GM21423 (cell line): ENCODE data around the gene CACNA1H.
"Not testable (repeated sequence)": the region's sequence is repeated elsewhere in the genome, so short reads cannot be mapped to it uniquely, and the experiment has no call there.

Experiments used
- ATAC-seq: cut with Tn5 transposase; IDR thresholded peaks from one replicate; pipeline ENCODE4 v1.9.1; 2021; ENCODE audit warnings: mild to moderate bottlenecking, moderate library complexity; ENCODE audit not compliant: unreplicated experiment

The CACNA1H gene

DNA sequence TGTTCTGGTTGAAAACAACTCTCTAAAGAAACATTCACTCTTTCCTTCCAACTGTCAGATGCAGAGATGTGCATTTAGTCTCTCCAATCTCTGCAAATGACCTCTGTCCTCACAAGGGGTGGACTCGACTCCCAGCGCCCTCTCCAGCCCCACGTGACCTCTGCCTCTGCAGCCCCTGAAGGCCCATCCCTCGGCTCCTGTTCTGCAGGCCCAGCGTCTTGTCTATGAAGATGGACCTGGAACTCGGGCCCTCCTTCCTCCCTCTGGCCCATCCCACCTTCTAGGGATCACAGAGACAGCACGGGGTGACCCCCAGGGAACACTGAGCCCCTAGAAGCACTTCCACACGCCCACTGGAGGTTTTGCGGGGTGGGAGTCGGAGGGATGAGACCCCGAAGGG lies 90.5 kb downstream of the CACNA1H start:
- ATAC-seq = not testable (repeated sequence)

DNA sequence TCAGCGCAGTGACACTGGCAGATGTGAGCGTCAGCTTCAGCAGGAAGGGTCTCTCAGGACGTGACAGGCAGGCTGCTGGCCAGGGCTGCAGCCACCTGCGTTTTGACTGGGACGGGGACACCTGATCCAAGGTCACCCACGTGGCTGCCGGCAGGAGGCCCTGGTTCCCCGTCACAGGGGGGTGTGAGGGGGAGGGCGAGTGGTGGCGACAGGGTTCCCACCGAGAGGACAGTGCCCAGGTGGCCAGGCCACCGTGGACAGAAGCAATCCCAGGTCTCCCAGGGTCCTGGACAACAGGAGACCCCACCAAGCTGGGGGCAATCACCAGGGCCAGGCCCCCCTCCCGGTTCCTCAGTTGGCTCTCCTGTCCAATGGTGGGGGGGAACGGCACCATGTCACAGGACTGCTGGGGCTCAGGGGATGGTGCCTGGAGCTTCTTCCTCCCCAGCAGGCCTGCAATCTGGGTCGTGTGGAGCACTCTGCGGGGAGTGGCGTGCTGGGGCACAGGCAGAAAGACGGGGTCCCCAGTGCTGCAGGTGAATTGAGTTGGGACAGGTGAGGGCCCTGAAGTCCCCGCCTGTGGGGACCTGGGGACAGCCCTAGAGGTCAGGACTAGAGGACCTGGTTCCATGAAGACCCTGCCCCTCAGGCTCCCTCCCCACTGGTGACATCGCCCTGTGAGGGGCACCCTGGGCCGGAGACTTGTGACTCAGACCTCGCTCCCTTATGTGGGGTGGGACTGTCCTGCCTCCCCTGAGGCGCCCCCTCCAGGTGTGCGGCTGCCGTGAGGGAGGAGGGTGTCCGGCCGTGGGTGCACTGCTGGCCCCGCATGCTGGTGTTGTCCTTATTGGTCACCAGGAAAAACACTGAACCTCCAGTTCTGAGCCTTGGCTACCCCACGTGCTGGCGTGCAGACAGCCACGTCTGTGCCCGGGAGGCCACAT lies 91.3 kb downstream of the CACNA1H start:
- ATAC-seq = not testable (repeated sequence)

DNA sequence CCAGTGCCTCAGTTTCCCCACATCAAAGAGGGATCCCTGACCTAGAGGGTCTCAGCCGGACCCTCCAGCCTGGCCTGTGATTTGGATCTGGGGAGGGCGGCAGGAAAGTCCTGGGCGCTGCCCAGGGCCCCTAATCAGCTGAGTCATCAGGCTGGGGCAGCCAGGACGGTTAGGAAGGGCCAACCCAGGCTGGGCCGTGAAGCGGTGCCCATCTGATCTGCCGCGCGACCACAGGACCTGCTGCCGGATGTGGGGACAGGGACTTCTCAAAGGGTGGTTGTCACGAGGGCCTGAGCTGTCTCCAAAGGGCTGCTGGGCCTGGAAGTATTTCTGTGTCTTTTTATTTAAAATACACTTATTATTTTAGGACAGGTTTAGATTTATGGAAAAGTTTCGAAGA lies 92.0 kb downstream of the CACNA1H start:
- no peak for ATAC-seq

DNA sequence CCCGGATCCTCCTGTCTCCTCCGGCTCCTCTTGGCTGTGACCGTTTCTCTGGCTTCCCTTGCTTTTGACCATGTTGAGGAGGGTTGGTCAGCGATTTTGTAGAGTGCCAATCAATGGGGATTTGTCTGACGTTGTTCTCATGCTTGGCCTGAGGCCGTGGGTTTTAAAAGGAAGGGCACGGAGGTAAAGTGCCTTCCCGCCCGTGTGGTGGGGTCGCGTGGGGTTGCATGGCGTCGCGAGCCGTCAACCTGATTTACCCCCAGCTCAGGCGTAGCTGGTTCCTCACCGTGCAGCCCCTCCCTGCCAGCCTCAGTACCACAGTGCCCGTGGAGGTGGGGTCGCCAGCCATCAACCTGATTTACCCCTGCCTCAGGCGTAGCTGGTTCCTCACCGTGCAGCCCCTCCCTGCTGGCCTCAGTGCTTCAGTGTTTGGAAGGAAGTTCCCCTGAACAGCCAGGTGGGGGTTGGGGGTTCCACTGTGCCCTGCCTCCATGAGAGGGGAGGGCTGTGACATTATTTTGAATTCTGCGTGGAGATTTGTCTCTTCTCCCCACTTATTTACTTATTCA lies 92.6 kb downstream of the CACNA1H start:
- ATAC-seq = no peak

DNA sequence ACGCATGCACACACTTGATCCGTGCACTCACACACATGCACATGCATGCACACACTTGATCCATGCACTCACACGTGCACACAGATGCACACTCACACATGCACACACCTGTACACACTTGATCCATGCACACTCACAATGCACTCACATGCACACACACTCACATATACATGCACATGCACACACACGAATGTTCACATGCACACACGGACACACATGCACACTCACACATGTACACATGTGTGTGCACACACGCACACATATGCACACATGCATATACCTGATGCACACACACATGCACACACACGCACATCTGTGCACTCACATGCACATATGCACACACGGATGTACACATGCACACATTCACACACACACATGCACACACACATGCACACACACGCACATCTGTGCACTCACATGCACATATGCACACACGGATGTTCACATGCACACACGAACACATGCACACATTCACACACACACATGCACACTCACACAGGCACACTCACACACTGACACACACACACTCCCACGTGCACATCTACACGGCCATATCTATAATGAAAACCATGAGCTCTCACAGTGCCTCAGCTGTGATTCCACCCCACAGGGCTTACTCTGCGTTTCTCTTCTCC lies 95.1 kb downstream of the CACNA1H start:
- not testable (repeated sequence) for ATAC-seq

DNA sequence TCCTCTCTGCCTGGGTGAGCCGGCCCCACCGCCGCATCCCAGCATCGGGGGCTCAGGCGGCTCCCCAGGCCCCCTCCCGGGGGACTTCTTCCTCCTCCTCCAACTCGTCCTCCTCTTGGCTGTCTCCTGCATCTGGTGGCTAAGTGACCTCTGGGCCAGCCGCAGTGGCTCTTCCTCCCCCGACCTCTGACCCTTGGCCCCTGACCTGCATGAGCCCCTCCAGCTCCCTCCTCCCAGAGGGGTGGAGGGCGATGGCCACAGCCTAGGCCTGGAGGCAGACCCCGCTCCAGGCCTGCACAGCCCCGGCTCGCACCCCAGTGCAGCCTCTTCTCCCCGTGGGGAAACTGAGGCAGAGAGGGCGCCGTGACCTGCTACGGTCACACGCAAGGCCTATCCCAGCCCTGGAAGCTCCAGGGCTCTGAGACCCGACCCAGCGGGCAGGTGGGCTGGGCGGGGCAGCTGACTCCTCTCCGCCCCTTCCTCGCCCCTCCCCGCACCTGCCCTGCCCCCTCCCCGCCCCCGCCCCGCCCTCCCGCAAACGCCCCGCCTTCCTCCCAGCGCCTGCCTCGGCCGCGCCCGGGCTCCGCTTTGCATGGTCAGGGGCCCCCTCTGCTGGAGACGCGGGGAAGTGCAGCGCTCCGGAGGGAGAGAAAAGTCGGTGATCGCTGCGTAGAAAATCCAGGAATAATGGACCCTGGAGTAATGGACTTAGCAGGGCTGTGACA lies 96.3 kb downstream of the CACNA1H start:
- ATAC-seq = not testable (repeated sequence)

DNA sequence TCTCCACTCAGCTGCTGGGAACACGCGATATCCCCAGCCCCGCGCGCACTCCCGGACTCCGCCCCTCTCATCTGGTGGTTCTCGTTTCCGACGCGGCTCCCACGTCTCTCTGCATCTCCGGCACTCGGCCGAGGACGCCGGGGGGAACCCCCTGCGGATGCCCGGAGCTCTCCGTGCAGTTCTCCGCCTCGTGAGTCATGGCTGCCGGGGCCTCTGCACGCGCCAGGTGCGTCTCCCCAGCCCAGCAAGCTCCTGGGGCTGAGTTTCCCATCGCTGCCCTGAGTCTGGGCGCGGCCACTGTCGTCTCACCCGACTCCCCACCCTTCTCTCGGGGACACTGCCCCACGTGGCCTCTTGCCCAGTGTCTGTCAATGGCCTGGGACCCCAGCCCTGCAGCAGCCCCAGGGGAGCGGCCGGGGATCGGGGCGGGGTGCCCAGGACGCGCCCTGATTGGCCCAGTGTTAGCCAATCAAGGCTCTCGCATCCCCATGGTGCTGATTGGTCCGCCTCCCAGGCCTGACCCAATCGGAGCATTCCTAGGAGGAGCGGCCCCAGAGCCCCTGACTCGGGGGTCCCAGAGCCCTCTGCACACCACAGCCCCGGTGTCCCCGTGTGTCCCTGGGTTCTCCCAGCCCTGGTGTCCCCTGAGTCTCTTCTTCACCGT lies 100.9 kb downstream of the CACNA1H start:
- ATAC-seq = not testable (repeated sequence)

DNA sequence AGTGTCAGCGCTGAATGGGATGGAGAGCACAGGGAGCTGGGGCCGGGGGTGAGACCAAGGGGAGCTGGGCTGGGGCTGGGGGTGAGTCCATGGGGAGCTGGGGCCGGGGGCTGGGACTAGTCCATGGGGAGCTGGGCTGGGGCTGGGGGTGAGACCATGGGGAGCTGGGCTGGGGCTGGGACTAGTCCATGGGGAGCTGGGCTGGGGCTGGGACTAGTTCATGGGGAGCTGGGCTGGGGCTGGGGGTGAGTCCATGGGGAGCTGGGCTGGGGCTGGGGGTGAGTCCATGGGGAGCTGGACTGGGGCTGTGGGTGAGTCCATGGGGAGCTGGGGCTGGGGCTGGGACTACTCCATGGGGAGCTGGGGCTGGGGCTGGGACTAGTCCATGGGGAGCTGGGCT lies 101.9 kb downstream of the CACNA1H start:
- ATAC-seq = not testable (repeated sequence)

DNA sequence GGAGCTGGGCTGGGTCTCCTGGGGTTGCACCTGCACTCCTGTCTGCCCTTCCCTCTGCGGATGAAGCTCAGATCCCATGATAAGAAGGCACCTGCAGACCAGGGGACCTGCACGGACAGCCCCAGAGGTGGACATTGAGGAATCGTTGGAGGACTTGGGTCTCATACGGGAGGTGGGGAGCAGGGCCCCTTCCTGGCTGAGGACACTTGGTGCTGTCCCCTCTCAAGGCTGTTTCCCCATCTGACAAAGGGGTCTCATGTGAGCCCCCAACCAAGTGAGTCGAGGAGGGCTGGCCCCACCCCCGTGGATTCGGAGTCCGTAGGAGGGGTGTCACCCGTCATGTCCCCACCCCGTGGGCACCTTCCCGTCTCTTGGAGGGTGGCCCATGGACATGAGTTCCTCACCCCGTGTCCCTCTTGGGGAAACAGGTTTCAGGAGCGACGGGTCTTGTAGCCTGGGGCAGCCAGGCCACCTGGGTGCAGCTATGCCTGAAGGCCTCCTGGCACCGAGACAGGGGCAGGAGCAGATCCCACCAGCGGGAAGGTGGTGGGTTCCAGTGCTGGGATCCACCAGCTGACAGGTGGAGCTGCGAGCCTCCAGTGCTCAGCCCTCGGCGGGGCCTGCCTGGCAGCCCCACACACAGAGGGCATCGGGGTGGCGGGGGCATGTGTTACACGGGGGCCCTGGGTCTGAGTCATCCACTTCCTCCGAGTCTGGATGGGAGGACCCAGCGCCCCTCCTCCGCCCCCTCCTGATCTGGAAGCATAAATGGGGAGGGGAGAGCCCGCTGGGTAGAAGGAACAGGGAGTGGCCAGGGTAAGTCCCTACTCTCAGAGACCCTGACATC lies 102.6 kb downstream of the CACNA1H start, which contains the start of gene TPSD1:
TPSD1 (plus strand) TSS at position 794 of the 847 bp plus-strand sequence. CDS start 212 bp downstream, outside the sequence.
- not testable (repeated sequence) for ATAC-seq

DNA sequence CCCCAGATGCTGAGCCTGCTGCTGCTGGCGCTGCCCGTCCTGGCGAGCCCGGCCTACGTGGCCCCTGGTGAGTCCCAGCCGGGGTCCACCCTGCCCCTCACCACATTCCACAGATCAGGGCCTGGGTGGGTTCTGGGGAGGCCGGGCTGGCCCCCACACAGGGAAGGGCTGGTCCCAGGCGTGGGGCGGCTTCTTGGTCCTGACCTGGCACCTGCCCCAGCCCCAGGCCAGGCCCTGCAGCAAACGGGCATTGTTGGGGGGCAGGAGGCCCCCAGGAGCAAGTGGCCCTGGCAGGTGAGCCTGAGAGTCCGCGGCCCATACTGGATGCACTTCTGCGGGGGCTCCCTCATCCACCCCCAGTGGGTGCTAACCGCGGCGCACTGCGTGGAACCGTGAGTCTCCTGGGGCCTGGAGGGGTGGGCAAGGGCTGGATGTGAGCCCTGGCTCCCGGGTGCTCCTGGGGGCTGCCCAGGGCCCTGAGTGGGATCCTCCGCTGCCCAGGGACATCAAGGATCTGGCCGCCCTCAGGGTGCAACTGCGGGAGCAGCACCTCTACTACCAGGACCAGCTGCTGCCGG lies 103.5 kb downstream of the CACNA1H start:
- not testable (repeated sequence) for ATAC-seq

DNA sequence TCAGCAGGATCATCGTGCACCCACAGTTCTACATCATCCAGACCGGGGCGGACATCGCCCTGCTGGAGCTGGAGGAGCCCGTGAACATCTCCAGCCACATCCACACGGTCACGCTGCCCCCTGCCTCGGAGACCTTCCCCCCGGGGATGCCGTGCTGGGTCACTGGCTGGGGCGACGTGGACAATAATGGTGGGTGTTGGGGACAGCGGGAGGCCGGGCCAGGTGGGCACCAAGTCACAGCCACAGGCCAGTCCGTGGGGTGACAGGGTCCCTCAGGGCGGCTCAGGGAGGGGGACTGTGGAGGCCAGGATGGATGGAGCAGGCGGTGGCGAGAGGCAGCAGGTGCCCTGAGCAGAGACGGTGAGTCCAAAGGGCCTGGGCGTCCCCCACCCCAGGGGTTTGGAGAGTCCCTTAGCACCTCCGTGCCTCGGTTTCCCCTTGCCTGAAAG lies 104.0 kb downstream of the CACNA1H start:
- ATAC-seq = no peak

DNA sequence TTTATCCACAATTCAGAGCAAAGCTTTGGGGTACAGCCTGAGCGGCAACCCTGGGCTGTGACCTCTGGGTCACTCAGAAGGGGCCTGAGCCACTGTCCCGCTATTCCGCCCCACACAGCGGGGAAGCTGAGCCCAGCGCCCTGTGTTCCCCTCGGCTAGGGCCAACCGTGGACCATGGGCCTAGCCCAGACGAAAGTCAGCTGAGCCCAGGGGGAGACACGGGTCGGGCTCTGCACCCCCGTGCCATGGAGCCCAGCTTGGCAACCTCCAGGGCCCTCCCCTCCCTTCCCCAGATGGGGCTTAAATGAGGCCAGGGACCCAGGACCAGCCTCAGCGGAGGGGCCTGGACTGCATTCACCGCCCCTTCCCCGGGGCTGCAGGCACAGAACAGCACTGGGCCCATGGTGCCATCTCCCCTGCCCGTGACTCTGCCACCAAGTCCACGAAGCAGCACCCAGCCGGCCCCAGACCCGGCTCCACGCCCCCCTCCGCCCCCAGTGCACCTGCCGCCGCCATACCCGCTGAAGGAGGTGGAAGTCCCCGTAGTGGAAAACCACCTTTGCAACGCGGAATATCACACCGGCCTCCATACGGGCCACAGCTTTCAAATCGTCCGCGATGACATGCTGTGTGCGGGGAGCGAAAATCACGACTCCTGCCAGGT lies 104.8 kb downstream of the CACNA1H start:
- ATAC-seq = no peak

DNA sequence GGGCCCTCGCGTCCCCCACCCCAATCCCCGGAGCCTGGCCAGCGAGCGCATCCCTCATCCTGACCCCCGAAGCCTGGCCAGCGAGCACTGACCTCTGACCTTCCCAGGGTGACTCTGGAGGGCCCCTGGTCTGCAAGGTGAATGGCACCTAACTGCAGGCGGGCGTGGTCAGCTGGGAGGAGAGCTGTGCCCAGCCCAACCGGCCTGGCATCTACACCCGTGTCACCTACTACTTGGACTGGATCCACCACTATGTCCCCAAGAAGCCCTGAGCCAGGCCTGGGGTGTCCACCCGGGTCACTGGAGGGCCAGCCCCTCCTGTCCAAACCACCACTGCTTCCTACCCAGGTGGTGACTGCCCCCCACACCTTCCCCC lies 105.3 kb downstream of the CACNA1H start:
- ATAC-seq = no peak

DNA sequence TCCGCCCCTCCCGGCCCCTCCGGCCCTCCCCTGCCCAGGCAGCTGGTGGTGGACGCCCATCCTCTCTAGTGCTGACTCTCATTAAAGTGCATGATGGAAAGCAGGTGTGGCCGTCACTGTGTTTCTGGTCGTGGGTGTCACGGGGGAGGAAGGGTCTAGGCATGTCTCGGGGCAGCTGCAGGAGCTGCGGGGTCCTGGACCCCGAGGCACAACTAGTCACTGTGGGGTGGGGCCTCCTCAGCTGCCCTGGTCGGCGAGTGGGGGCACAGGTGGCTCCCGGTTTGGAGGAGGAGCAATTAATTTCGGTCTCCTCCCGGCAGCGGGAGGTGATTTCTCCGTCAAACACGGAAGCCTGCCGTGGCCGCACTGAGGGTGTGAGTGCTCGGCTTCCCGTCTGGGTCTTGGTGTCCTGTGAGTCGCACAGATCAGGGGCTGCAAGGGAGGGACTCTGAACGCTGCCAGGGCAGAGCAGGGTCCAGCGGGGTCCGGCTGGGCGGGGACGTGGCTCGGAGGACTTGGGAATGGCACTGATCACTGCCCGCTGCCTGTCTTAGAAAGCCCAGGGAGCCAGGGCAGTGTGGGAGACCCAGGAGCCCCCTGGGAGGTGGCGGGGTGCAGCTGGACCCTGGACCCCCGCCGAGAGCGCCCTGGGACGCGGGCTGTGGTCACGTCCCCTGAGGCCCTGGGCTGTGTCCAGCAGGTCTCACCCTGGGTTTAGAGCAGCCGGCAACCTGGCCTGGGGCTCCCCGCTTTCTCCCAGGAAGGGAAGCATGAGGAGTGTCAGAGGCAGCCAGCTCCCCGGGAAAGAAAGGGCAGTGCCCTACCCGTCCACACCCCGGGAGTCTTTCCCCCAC lies 106.2 kb downstream of the CACNA1H start:
- ATAC-seq = no peak

DNA sequence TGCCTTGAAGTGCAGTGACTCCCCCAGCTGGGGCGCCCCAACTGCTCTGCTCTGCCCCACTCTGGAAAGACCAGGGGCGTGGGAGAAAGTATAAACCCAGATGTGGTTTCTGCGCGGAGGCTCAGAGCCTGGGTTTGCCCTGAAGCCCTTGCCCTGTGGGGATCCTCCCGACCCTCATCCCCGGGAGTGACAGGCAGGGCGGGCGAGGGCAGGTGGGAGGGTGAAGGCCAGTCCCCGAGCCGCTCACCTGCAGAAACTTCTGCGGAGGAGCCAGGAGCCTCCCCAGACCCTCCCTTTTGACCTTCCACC lies 106.8 kb downstream of the CACNA1H start:
- ATAC-seq = no peak

DNA sequence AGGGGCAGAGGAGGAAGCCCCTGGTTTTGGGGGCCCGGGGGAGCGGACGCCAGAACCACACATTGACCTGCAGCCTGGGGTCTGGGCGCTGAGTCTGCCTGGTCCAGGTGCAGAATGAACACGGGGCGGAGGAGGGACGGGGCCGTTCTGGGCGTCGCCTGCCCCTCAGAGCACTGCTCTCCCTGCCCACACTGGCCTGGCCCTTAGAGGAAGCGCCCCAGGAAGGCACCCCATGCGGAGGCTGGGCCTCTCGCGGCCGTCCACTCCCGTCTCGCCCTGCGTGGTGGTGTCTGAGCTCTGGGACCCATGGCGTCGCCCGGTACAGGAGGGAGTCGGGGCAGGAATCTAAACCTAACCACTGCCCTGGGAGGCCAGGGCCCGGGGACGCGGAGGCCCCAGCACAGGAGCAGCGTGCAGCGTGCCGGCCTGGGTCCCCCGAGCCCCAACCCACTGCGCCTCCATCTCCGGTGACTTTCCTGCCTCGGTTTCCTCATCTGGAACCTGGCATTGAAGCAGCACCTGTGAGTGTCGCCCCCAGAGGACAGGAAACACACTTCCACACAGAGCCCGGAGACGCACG lies 107.3 kb downstream of the CACNA1H start:
- no peak for ATAC-seq

DNA sequence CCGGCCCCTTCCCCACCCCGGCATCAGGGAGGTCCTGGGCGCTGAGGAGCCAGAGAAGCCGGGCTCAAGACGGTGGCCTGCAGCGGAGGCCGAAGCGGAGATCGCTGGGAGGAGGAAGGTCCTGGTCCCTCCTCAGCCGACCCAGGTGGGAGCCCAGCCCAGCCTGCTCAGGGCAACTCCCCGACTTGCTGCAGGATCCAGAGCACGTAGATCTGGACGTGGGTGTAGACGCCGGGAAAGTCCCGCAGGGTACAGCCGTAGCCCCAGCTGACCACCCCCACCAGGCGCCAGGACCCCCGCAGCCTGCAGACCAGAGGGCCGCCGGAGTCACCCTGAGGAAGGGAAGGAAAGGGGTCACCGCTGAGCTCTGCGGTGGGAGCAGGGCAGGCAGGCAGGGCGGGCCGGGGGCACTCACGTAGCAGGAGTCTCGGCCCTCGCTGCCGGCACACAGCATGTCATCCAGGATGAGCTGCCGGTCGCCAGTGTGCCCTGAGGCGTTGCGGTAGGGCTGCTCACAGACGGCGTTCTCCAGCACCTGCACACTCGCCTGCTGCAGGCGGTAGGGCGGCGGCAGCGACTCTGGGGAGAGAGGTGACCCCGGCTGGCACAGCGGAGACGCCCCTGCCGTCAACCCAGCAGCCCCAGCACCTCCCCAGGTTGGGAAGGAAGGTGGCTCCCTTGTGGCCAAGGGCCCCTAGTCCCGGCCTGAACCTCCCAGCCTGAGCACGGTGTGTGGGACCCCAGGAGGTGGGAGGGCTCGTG lies 108.4 kb downstream of the CACNA1H start:
- no peak for ATAC-seq
